Esophagus muscularis mucosa (tissue), 4 donors: ENCODE data around the gene CIAO2A. TPM values are rescaled to one million over a fixed set of nuclear protein-coding genes. Genes with fewer than 3 reads are reported as not detected.

Experiments
- DNase-seq: peaks from one replicate; pipeline ENCODE4 v3.0.0-alpha.2; 2017; ENCODE audit errors: extremely low spot score
- H3K27ac ChIP-seq, 4 donors: fragments of 200-600 bp; sonication (generic); replicated peaks in 1 of 4; 1 replicate in 3 of 4; 2 replicates in 1 of 4; pipeline ENCODE4 v1.5.1; 2016 to 2019; ENCODE audit warnings: mild to moderate bottlenecking in 1 of 4
- H3K27me3 ChIP-seq, 4 donors: fragments of 200-600 bp; sonication (generic); one replicate each; pipeline versions ENCODE4 v1.5.1 to v1.6.0; 2016 to 2019
- H3K36me3 ChIP-seq, 4 donors: fragments of 200-600 bp; sonication (generic); one replicate each; pipeline ENCODE4 v1.5.1; 2016 to 2019
- H3K4me1 ChIP-seq, 4 donors: fragments of 200-600 bp; sonication (generic); one replicate each; pipeline ENCODE4 v1.5.1; 2016 to 2019
- H3K4me3 ChIP-seq, 4 donors: fragments of 200-600 bp; sonication (generic); 1 replicate in 2 of 4; 2 replicates in 2 of 4; pipeline ENCODE4 v1.5.1; 2016 to 2019; ENCODE audit warnings: mild to moderate bottlenecking in 4 of 4, moderate library complexity in 1 of 4
- H3K9me3 ChIP-seq, 4 donors: fragments of 200-600 bp; sonication (generic); 1 replicate in 3 of 4; 2 replicates in 1 of 4; pipeline ENCODE4 v1.5.1; 2016 to 2019
- EP300 ChIP-seq: sonication (generic); formaldehyde crosslinking; IDR thresholded peaks from one replicate; pipeline ENCODE4 v1.6.1; 2017; ENCODE audit warnings: antibody characterized with exemption
- POLR2A ChIP-seq: fragments of 450-650 bp; IDR thresholded peaks from one replicate; pipeline ENCODE4 v1.6.1; 2017; ENCODE audit warnings: antibody characterized with exemption, moderate library complexity, mild to moderate bottlenecking, low read depth
- POLR2AphosphoS5 ChIP-seq, 2 donors: sonication (generic); formaldehyde crosslinking; IDR thresholded peaks; one replicate each; pipeline ENCODE4 v1.6.1; 2017; ENCODE audit warnings: antibody characterized with exemption in 2 of 2
- WGBS: methylation state at CpG from one replicate; pipeline ENCODE4 v1.1.5; 2018; 5-methylcytosine and 5-hydroxymethylcytosine counted together
- intact Hi-C: fragments of 100-400 bp; cut with DNase I; formaldehyde crosslinking; loops from one replicate; pipeline ENCODE4 v1.15.1; 2023
- total RNA-seq, 4 donors: library from RNA; depleted of rRNA; stranded (reverse); fragments of >200 nt; gene quantifications; one replicate each; pipeline versions ENCODE4 v1.1.0 to v1.2.1, GENCODE V29; 2016
- TF ChIP-seq, protein P1 (sequence below), 3 experiments: fragments of 200-600 bp in 2 of 3; fragments of 450-650 bp in 1 of 3; sonication (generic) in 2 of 3; IDR thresholded peaks; one replicate each; pipeline ENCODE4 v1.5.1; 2017 to 2019; ENCODE audit warnings: antibody characterized with exemption in 3 of 3, mild to moderate bottlenecking in 2 of 3, moderate library complexity in 1 of 3

CIAO2A gene
- 10 to 100 TPM; 15.3 to 24.4 (median 20.4) TPM for total RNA-seq

GRCh38 chr15:64093627-64094417 is at the start of gene CIAO2A:
CIAO2A (minus strand) TSS chr15:64093838; CDS start chr15:64093768, 70 bp downstream.
- WGBS, result under 1% methylated on average over 38 of the region's 41 CpGs
- Histone ChIP-seq H3K27ac (peak within 1 kb of the TSS; percentile 86 to 94 (median 90)), H3K4me1 (peaks cover 62 to 68% (median 65%) of the 10 kb centered on the region in 4 donors), H3K4me3 (peak within 1 kb of the TSS; percentile 70 to 79 (median 74)), H3K36me3 (peaks cover 0 to under 1% (median 0%) of the 10 kb centered on the region in 4 donors), H3K27me3 (no peaks in the 10 kb centered on the region), H3K9me3 (no peaks in the 10 kb centered on the region)
- intact Hi-C loops, result no loop called here
- peak; percentile 98 for DNase-seq
- TF ChIP-seq EP300 (no peak), POLR2A (peak; percentile 55), POLR2AphosphoS5 (IDR thresholded peaks at IDR 0.05) (peak; percentile 84 to 94)
- TF ChIP-seq, protein P1, sequence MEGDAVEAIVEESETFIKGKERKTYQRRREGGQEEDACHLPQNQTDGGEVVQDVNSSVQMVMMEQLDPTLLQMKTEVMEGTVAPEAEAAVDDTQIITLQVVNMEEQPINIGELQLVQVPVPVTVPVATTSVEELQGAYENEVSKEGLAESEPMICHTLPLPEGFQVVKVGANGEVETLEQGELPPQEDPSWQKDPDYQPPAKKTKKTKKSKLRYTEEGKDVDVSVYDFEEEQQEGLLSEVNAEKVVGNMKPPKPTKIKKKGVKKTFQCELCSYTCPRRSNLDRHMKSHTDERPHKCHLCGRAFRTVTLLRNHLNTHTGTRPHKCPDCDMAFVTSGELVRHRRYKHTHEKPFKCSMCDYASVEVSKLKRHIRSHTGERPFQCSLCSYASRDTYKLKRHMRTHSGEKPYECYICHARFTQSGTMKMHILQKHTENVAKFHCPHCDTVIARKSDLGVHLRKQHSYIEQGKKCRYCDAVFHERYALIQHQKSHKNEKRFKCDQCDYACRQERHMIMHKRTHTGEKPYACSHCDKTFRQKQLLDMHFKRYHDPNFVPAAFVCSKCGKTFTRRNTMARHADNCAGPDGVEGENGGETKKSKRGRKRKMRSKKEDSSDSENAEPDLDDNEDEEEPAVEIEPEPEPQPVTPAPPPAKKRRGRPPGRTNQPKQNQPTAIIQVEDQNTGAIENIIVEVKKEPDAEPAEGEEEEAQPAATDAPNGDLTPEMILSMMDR (IDR thresholded peaks at IDR 0.05), result no peak

GRCh38 chr15:64143276-64143675 is 49.6 kb upstream of the CIAO2A start:
- Histone ChIP-seq H3K9me3 (no peaks in the 10 kb centered on the region), H3K4me3 (no peak overlapping the region), H3K27me3 (no peaks in the 10 kb centered on the region), H3K36me3 (peaks cover 11 to 66% (median 56%) of the 10 kb centered on the region in 4 donors), H3K4me1 (no peaks in the 10 kb centered on the region), H3K27ac (no peak overlapping the region)
- no peak for TF ChIP-seq POLR2AphosphoS5 (IDR thresholded peaks at IDR 0.05)
- no peak for TF ChIP-seq EP300
- TF ChIP-seq POLR2A, result no peak
- TF ChIP-seq, protein P1 (IDR thresholded peaks at IDR 0.05), result no peak
- DNase-seq, result no peak
- WGBS, result 84% methylated on average over 6 of the region's 6 CpGs
- intact Hi-C loops, result no loop called here

DNA sequence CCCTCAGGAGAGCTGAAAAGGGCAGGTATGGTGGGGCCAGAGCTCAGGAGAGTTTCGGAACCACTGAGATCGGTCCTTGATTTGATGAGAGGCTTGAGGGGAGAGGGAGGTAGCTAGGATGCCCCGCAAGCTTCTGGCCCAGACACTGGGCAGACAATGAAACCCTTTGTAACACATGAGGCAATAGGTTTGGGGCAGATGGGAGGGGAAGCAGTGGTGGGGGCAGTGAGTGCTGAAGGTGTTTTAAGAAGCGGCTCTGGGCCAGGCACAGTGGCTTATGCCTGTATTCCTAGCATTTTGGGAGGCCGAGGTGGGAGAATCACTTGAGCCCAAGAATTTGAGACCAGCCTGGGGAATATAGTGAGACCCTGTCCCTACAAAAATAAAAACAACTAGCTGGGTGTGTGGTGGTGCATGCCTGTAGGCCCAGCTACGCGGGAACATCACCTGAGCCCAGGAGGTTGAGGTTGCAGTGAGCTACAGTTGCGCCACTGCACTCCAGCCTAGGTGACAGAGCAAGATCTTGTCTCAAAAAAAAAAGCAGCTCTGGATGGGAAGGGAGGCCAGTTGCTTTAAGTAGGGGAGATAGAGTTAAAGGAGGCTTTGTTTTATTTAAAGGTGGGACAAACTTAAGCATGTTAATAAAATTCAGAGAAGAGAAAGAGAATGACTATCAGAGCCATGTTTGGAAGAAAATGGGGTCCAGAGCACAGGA is 48.3 kb upstream of the CIAO2A start:
- Histone ChIP-seq H3K27ac (no peak overlapping the region), H3K4me3 (no peak overlapping the region), H3K27me3 (no peaks in the 10 kb centered on the region), H3K36me3 (peaks cover 21 to 79% (median 69%) of the 10 kb centered on the region in 4 donors), H3K9me3 (no peaks in the 10 kb centered on the region), H3K4me1 (no peaks in the 10 kb centered on the region)
- no peak for TF ChIP-seq POLR2A
- TF ChIP-seq, protein P1 (IDR thresholded peaks at IDR 0.05), result no peak
- TF ChIP-seq POLR2AphosphoS5 (IDR thresholded peaks at IDR 0.05), result no peak
- no peak for TF ChIP-seq EP300
- intact Hi-C loops, result no loop called here
- WGBS, result 97% methylated on average over 8 of the region's 8 CpGs
- DNase-seq, result no peak

GRCh38 chr15:64138331-64138941 is 44.8 kb upstream of the CIAO2A start:
- no peaks in the 10 kb centered on the region for H3K9me3 ChIP-seq
- DNase-seq, result no peak
- peaks cover 0 to 9% (median 3%) of the 10 kb centered on the region in 4 donors for H3K4me1 ChIP-seq
- intact Hi-C loops, result no loop called here
- no peak overlapping the region for H3K4me3 ChIP-seq
- WGBS, result 81% methylated on average over 4 of the region's 4 CpGs
- H3K36me3 ChIP-seq, result peaks cover 49 to 87% (median 80%) of the 10 kb centered on the region in 4 donors
- TF ChIP-seq POLR2AphosphoS5 (IDR thresholded peaks at IDR 0.05) (no peak), POLR2A (no peak), EP300 (no peak)
- TF ChIP-seq, protein P1 (IDR thresholded peaks at IDR 0.05), result no peak
- H3K27ac ChIP-seq, result no peak overlapping the region
- H3K27me3 ChIP-seq, result no peaks in the 10 kb centered on the region
